ENCODE results near the gene TNKS1BP1. TPM values are rescaled to one million over a fixed set of nuclear protein-coding genes. Genes with fewer than 3 reads are reported as not detected.

TNKS1BP1 gene
- total RNA-seq, 1 donor from 2014 or later = 20.0 TPM

DNA sequence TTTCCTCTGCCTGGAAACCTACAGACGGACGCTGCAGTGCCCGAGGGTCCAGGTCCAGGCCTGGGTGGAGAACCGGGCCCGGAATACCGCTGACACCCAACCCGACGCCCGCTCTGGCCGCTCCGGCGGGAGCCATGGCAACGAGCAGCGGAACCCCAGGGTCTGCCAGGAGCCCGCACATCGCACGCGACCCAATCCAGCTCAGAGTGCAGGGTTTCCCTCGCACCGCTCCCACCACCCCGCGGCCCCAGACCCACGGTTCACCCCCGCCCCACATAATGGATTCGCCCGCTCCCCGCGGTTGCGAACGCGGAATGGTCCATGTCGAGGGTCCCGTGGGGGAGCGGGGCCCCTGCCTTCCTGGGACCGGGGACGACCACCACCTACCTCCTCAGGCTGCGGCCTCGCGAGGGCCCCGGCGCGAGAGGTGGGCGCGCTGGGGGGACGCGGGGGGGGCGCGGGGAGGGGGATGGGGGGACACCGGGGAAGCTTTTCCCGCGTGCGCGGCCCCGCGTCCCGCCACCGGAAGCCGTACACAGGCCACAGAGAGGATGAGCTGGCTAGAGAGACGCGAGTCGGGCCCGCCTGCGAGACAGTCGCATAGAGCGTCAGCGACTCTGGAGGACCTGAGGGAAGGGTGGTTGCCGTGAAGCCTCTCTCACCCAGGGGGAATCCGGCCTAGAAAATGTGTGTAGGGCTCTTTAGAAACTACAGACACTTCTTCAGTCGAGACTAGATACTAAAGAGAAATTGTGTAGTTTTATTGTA, 10.8 kb upstream of the TNKS1BP1 start, which contains the start of gene SSRP1:
Gene SSRP1, minus strand, starts transcription at position 550 of the 768 bp plus-strand sequence. CDS start 771 bp downstream, outside the sequence.
- FAIRE-seq (no peak), DNase-seq (ENCODE audit: low spot score in 2 of 2) (peak; percentile 85 to 92)

DNA sequence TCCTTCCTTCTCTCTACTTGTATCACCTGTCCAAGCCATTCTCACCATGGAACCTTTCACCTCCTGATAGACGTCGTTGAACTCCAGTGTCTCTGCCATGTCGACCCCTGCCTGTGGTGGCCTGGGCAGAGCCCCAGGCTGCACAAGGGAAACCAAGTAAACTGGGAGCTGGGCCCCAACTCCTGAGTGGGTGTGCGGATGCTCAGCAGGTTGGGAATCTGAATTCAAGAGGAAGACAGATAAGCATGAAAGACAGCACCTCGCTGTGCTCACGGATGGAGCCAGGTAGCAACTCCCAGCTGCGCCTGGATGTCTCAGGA, 10.2 kb upstream of the TNKS1BP1 start:
- DNase-seq (ENCODE audit: low spot score in 2 of 2) = no peak
- FAIRE-seq = no peak

DNA sequence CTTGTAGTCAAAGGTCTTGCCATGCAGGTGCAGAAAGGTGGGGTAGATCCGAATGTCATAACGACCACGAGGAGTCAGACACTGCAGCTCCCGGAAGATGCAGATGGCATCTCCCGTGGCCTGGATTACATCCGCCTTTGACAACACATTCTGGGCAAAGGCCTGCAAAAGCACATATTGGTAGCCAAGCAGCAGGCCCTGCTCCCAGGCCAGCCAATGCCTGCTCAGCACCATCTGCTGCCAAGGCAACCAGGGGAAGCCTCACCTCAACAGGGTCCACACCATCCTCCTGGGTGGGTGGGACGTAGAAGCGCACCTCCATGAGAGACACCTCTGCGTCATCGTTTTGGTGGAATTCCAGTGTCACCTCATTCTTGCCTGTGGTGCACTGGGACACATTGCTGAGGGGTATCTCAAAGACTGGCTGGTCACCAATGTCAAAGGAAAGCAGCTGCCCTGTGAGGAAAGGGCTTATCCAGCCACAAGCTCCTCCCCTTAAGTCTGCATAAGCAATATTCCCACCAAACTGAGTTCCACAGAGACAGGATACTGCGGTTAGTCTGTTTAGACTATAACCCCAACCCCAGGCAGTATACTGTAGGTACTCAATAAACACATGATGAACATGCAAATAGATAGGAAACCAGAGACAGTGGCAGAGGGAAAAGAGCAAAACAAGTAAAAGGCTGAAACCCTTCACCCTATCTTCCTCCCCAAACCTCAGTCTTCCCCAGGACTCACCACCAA, 8.1 kb upstream of the TNKS1BP1 start:
- no peak for FAIRE-seq

DNA sequence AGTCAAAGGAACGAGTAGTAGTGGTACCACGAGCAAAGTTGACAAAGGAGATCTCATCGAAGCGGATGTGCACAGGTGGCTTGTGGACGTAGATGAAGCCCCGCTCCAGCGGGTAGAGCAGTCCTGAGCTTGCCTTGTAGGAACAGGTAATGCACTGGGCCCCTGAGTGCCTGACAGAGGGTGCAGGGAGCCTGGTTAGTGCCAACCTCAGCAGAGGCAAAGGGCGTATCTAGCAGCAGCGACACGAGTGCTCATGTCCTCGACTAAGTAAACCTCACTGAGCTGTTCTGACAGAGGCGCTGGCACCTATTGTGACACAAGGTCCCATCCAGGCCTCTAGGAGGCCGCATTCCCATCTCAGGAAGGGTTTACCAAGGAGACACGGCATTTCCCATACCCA, 7.0 kb upstream of the TNKS1BP1 start:
- DNase-seq (ENCODE audit: low spot score in 2 of 2) (no peak), FAIRE-seq (no peak)

More for the DNA sequence above, 8.1 kb upstream of the TNKS1BP1 start:
- no peak for DNase-seq (ENCODE audit: low spot score in 2 of 2)

DNA sequence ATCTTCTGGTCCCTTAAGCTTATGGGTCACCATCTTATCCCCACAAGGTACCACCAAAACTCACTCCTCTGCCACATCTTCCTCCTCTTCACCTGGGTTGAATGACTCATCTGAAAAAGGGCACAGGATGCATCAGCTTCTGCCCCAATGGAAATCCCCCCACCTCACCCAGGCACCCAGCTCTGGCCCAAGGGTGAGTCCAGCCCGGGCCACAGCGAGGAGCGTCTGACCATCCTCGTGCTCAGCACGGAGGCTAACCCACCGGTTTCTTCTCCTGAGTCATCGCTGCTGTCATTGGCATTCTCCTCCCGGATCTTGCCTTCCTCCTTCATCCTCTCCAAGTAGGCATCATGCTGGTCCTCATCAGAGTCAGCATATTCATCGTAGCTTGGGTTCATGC, 5.3 kb upstream of the TNKS1BP1 start:
- DNase-seq (ENCODE audit: low spot score in 2 of 2) = no peak
- no peak for FAIRE-seq

DNA sequence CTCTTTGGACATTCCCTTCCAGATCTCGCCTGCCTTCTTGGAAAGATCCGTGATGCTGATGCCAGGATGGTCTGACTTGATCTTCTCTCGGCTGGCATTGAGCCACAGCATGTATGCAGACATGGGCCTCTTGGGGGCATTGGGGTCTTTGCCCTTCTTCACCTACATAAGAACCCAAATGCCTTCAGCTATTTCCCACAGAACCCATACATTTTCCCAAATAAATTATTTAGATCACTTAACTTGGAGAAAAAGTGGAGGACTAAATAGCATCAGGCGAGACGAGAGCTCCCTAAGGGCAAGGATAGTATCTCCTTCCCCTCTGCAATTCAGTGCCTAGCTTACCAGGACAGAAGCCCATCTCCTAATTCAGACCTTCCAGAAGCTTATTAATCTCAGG, 3.0 kb upstream of the TNKS1BP1 start:
- FAIRE-seq = no peak

DNA sequence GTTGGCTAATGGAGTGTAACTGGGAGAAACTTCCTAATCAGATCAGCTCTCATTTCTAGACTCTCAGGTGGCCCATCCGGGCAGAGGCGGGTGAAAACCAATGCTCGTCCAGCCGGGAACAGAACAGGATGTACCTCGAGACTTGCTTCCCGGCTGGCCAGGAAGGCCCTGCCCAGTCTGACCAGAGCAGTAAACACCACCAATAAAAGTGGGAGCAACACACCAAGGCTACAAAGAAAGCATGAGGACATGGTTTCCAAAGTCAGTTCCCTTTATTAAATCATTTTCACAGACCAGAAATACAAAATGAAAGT, 940 bp upstream of the TNKS1BP1 start:
- FAIRE-seq = no peak

More for the DNA sequence above, 3.0 kb upstream of the TNKS1BP1 start:
- no peak for DNase-seq (ENCODE audit: low spot score in 2 of 2)

DNA sequence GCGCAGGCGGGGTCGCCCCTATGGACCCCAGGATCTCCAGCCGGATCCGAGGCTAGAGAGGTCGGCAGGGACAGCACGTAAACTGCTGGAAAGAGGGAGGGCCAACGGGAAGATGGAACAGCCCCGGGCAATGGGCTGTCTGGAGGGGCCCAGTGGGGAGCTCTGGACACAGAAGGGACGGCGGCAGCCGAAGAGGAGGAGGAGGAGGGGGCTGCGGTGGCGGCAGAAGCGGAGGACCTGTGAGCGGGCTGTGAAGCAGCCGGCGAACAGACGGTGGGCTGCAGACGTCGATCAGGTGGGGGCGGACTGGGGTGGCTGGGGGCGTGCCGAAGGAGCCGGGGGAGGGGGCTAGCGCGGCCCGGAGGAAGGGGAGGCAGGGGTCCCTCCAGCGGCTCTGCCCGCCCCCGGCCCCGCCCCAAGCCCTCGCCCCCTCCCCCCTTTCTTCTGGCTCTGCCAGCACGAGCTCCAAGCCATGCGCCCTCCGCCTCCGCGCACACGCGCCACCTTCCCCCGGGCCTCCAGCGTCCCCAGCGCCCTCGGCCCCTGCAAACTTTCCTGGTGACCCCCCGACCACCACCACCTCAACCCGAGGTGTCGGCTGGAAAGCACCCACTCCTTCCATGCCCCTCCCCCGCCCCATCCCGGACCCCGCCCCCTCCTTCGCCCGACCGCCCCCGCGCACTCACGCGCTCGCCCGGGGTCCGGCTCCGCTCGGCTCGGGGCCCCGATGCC, 432 bp downstream of the TNKS1BP1 start:
- peak; percentile 57 to 66 for DNase-seq (ENCODE audit: low spot score in 2 of 2)
- no peak for FAIRE-seq

More for the DNA sequence above, 940 bp upstream of the TNKS1BP1 start:
- peak in 1 of 2 donors; percentile 60 for DNase-seq (ENCODE audit: low spot score in 2 of 2)

DNA sequence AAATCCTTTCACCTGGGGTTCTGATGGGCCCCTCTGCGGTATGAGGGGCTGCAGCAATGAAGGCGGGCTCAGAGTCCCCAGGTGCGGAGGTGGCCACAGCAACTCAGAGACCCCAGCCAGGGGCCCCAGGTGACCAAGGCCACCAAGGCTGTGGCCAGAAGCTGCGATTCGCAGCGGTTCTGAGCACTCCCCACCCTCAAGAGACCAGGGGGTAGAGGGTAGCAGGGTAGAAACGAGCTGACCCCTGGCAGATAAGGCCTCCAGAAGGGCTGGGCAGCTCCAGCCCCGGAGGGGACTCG, 948 bp downstream of the TNKS1BP1 start:
- FAIRE-seq (no peak), DNase-seq (ENCODE audit: low spot score in 2 of 2) (no peak)

DNA sequence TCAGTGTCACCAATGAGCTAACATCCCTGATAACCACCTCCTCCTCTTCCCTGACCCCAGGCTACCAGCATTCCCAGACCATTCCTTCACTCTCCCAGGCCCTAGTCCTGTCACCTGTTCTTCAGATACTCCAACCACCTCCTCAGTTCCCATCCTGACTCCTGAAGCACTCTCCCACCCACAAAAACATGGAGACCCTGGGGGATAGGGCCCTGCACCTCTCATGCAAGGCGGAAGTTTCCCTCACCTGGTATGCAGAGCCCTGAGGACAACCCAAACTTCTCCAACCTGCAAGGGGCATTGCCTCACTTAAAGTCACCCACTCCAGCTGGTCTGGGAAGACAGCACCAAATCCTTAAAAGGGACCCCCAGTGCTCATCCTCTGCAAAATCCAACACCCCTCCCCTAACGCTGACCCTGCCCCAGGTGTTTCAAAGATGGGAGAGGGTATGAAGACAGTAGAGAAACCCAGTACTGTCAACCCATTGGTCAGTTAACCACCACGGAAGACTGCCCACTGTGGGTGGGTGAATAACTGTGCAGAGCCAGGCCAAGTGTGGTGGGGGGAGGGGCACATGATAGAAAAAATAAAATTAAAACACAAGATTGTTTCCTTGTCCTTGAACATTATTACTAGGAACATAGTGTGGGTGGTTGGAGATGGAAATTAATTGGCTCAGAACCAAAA, 1.4 kb downstream of the TNKS1BP1 start:
- FAIRE-seq (no peak), DNase-seq (ENCODE audit: low spot score in 2 of 2) (no peak)

DNA sequence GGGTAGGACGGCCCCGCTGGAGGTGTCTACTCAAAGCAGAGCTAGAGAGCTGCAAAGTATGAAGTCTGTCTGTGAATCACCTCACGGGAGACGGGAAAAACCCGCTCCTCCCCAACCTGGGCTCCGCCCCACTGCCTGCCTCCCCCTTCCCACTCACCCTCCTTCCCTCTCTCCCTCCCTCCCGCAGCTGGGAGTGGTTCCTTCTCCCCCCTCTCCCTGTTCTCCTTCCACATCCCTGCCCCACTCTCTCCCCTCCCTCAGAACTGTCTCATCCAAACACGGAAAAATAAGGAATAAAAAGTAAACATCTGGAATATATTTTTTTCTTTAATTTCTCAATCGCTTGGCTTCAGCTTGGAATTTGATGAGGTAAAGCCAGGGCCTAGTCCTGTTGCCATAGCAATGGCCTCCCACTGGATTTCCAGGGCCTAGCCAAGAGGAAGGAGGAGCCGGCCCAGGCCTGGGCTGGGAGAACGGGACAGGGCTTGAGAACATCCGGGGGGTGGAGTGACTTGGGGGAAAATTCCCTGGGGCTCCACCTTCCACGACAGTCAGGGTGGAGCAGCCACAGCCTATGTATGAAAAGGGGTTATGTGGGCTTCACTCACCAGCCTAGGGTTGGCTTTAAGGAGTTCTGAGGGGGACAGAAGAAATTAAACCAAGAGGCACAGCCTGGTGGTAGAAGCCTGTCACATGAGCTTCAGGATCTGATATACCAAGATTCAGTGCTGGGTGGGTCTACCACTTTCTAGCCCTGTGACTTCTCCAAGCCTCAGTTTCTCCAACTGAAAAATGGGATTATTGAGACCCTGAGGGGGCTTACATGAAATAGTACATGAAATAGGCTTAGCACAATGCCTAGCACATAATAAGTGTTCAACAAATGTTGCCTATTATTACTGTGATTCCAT, 2.2 kb downstream of the TNKS1BP1 start:
- DNase-seq (ENCODE audit: low spot score in 2 of 2) (peak; percentile 76 to 86), FAIRE-seq (no peak)

DNA sequence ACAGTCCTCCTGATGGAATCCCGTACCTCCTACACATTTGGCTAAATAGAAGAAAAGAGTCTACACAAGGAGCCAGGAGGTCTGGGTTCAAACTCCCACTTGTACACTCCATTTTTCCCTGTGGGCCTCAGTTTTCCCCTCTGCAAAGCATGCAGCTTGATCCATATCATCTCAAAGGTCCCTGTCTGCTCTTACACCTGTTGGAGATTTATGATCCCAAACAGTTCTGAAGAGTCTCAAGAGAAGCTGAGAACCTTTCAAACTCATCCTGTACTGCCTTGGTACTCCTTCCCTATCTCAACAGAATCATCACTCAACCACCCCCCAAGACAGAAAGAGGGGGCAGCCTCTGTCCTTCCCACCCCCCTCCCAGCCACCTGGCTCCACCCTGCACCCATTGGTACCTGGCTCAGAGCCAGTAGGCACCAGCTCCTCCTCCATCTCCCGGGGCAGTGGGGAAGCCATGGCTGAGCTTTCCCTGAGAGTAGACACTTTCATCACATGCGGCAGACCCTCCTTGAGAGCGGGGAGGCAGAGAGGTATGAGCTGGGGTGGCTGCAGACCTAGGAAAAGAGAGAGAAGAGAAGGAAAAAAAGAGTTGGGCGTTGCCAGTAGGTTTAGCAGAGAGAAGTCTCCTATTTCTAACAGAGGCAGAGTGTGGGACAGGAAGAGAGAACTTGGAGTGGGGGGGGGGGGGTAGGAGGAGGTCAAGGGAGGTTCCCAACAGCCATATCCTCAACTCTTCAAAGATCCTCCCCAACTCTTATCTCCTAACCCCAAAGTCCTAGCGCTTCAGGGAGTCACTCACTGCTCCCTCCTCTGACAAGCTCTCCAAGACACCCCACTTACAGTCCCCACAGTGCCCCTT, 3.1 kb downstream of the TNKS1BP1 start:
- FAIRE-seq = no peak
- no peak for DNase-seq (ENCODE audit: low spot score in 2 of 2)

DNA sequence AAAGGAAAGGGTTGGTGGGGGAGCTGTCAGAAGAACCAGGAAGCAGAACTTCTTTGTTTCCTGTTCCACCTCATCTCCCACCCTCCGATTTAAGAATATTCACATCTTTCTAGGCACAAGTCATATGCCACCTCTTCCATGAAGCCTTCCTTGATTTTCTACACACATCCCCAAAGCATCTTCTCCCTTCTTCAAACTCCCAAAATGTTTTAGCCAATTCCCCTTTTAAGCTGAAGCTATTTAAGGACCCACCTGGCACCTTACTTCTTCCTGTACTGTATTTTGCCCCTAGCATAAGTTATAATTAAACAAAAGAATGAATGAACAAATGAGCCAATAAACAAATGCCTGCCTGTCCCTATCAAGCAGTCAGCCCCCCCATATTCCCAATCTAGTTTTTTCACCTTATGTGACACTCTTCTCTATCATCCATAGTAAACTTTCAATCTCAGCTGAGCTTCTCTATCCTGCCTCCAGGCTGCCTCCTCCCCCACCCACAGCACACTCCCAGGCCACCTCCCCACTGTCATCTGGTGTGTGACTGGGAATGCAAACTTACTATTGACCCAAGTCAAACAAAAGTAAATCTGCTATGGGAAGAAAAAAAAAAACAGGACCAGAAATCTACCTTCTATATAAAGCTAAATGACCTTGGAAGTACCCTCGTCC, 3.9 kb downstream of the TNKS1BP1 start:
- FAIRE-seq = no peak

DNA sequence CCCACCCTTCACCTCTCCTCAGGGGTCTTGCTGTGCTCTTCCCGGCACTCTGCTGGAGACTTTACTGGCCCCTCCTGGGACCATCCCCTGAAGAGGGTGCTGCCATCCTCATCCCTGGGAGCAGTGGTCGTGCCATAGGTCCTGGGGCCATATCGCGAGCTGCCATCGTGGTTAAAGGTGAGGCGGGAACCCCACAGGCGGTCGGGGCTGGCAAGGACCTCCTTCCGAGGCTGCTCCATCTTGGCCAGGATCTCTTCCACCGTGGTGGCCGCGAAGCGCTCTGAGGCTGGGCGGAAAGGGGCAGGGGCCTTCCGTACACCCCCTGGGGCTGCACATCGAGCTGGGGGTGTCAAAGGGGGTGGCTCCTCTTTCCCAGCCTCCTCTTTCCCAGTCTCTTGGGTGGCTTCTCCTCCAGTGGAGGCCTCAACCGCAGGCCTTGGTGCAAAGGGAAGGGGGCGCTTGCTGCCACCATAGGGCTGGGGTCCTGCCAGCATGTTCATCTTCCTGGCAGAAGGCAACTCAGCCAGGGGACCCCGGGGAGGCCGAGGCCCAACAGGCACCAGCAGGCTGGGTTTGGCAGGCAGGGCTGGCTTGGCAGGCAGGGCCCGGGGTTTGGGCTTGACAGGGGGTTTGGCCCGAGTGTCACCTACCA, 4.6 kb downstream of the TNKS1BP1 start:
- no peak for FAIRE-seq
- DNase-seq (ENCODE audit: low spot score in 2 of 2) = no peak

More for the DNA sequence above, 3.9 kb downstream of the TNKS1BP1 start:
- DNase-seq (ENCODE audit: low spot score in 2 of 2) = no peak

DNA sequence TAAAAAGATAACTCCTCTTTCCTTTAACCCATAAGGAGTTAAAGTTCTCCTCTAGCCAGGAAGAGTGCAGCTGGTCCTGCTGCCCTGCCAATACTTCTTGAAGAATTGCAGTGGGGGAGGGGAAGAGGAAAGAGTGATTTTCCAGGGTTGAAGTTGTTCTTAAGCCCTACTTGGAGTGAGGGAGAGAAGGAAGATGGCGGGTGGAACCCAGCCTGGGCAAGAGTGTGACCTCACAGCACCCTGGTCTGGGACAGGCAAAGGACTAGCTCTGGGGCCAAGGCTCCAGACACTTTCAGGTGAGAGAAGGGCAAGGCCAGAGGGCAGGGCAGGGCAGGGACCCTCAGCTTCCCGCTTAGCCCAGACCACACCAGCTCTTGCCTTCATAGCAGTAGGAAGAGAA, 6.6 kb downstream of the TNKS1BP1 start:
- no peak for DNase-seq (ENCODE audit: low spot score in 2 of 2)
- no peak for FAIRE-seq

DNA sequence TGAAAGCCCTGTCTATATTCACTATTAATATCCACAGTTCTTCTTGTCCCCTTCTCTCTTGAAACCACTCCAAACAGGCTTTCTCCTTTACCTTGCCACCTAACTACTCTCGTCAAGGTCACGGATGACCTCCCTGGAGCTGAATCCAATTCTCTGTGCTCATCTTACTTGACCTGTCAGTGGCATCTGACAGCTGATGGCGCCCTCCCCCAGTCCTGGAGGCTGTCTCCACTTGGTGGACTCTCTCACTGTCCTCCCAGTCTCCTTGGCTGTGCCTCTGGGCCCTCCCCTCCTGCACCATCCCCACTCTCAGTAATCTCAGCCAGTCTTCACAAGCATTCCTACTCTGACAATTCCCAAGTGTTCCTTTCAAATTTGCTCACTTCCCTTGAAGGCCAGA, 8.7 kb downstream of the TNKS1BP1 start:
- no peak for FAIRE-seq
- no peak for DNase-seq (ENCODE audit: low spot score in 2 of 2)

DNA sequence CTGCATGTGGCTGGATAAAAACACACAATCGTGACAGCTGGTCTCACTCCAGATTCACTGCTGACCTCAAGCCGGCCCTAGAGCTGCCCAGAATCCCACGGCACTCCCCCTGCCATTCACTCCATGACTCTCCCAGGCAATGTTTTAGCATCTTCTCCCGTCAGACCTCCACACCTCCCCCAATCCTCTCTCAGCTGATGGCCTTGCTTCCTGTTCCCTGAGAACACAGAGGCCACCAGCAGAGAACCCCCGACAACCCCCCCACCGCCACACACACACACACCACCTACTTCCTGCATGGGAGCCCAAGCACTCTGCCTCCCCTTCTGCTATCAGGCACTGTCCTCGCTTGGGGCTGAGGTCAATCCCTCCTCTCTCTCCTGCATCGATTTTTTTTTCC, 9.3 kb downstream of the TNKS1BP1 start:
- no peak for FAIRE-seq
- DNase-seq (ENCODE audit: low spot score in 2 of 2) = no peak

Measured in frontal cortex (tissue), 4 donors.